ENCODE data around the gene RIMS3. TPM values are rescaled to one million over a fixed set of nuclear protein-coding genes. Genes with fewer than 3 reads are reported as not detected.
"Not testable (repeated sequence)": the region's sequence is repeated elsewhere in the genome, so short reads cannot be mapped to it uniquely, and the experiment has no call there.

Gene RIMS3
- total RNA-seq, 1 donor: 0.86 TPM

DNA sequence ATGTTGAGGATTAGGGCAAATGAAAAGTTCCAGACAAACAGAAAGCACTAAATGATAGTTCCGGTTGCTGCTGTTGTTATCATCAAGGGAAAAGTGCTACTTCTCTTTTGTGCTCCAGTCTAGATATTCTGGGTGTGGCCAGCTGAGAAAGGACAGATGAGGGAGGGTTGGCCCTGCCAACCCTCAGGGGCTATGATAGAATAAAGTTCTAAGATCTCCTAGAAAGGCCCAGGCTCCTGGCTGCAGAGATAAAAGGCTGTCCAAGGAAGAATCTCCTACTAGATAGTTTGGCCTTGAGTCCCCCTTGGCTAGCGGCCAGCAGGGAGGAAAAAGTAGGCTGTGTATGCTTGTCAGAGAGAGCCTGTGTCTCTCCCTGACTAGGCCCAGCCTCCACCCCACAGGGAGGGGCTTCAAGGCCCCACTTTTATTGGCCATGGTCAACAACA, 31.5 kb downstream of the RIMS3 start:
- DNase-seq (ENCODE audit: low read depth): no peak
- H3K4me3 ChIP-seq (ENCODE audit: low read depth, low read length): no peak overlapping the region
- TF ChIP-seq, protein P1, sequence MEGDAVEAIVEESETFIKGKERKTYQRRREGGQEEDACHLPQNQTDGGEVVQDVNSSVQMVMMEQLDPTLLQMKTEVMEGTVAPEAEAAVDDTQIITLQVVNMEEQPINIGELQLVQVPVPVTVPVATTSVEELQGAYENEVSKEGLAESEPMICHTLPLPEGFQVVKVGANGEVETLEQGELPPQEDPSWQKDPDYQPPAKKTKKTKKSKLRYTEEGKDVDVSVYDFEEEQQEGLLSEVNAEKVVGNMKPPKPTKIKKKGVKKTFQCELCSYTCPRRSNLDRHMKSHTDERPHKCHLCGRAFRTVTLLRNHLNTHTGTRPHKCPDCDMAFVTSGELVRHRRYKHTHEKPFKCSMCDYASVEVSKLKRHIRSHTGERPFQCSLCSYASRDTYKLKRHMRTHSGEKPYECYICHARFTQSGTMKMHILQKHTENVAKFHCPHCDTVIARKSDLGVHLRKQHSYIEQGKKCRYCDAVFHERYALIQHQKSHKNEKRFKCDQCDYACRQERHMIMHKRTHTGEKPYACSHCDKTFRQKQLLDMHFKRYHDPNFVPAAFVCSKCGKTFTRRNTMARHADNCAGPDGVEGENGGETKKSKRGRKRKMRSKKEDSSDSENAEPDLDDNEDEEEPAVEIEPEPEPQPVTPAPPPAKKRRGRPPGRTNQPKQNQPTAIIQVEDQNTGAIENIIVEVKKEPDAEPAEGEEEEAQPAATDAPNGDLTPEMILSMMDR (IDR thresholded peaks at IDR 0.05; ENCODE audit: insufficient read depth, low read depth, low read length): no peak

DNA sequence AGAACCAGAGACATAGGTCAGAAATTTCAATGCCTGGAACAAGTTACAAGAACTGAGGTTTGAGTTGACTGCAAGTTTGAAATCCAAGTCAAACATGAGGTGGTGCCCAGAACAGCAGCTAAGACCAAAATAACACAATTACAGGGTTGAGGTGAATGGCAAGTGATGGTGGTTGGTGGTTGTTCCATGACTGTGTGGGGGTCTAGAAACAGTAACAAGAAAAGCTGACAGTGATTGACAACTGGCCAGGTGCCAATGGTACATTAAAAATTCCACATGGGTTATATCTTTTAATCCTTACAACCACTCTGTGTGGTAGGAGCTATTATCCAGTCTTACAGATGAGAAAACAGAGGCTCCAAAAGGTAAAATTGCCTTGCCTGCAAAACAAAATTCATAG, 32.0 kb downstream of the RIMS3 start:
- no peak for DNase-seq (ENCODE audit: low read depth)
- no peak overlapping the region for H3K4me3 ChIP-seq (ENCODE audit: low read depth, low read length)
- TF ChIP-seq, protein P1 (IDR thresholded peaks at IDR 0.05; ENCODE audit: insufficient read depth, low read depth, low read length): no peak

DNA sequence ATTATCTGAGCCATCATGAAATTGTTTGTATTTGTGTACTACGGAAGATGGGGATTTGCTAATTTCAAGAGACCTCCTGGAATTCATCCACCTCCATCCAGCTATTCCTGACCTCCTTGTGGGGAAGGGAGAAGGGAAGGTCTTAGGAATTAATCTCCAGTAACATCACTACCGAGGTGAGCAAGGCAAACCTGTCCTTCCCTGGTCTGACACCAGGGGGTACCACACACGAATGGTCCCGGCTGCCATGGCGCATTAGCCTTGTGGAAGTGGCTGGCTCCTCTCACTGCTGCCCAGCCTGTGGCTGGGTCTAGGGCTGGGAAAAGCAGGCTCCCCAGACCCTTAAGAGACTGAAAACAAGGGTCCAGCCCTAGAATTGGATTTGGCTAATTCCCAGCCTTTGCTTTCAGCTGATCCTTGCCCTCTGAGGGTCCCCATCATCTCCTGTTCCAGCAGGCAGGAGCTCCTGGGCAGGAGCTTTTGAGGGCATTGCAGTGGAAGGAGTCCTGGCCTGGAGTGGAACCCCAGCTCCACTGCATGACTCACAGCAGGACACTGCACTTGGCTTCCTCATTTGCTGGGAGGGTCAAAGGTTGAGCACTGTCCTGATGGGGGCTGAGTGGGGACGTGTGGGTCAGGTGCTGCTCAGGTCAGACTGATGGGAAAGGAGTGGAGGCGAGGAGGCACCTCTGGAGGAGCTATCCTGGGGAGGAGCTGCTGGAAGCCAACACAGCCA, 34.8 kb downstream of the RIMS3 start:
- TF ChIP-seq, protein P1 (IDR thresholded peaks at IDR 0.05; ENCODE audit: insufficient read depth, low read depth, low read length): peak; percentile 58
- no peak overlapping the region for H3K4me3 ChIP-seq (ENCODE audit: low read depth, low read length)
- DNase-seq (ENCODE audit: low read depth): peak; percentile 26

DNA sequence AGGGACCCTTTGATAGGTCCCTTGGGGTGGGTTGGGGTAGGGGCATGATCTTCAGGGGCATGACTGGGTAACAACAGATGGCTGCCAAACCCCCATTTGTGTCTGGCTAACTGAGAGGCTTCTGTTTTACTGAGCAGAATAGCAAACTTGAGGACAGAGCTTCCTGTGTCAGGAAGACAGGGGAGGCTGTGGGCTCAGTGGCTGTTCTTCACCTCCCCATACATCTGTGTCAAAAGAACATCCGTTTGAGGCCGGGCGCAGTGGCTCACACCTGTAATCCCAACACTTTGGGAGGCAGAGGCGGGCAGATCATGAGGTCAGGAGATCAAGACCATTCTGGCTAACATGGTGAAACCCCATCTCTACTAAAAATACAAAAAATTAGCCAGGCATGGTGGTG, 35.9 kb downstream of the RIMS3 start:
- not testable (repeated sequence) for H3K4me3 ChIP-seq (ENCODE audit: low read depth, low read length); DNase-seq (ENCODE audit: low read depth)

DNA sequence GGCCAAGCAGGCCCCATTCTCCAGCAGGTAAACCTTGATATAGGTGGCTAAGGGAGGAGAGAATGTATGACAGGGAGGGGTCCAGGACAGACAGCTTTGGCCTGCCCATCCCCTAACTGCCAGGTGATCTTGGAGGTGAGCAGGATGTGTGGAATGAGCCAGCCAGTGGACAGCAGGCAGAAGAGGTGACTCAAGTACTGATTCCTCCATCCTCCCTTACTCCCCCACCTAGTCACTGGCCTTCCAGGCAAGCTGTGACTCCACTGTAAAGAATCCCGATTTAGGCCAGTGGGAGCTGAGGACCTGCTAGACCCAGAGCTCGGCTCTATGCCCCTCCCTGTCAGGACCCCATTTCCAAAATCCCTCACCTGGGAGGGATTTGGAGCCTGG, 36.6 kb downstream of the RIMS3 start:
- TF ChIP-seq, protein P1 (IDR thresholded peaks at IDR 0.05; ENCODE audit: insufficient read depth, low read depth, low read length): no peak
- no peak overlapping the region for H3K4me3 ChIP-seq (ENCODE audit: low read depth, low read length)
- DNase-seq (ENCODE audit: low read depth): no peak

DNA sequence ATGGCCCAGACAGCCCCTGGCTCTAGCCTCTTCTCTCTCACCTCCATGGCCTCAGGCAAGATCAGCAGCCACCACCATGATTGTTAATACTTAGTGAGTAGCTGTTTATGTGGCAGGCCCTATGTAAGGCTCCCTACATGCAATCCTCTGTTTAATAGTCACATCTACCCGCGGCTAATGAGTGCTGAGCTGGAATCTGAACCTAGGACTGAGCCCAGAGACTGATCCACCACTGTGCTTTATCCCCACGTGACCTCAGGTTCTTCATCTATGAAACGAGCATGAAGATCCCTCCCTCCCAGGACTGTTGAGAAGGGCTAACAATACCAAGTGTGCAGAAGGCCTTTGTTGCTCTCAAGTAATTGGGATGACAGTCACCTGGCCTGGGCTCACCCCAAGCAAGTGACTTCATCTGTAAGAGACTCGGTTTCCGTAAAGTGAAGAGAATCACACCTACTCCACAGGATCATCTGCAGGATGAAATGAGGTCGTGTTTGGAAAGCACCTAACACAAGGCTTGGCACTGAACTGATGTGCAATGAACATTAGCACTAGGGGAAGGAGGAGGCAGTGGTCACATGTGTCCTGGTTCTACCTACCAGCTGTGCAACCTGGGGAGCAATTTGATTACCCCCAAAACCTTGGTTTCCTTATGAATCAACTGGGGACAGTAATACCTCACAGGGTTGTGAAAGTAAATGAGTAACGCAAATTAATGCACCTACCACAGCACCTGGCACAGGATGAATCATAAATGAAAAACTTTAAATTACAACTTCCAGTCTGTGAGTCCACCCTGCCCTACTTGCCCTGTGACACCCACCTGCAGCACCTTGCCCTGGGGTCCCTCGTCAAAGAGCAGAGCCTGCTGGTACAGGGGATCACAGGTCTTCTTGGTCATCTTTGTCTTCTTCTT, 37.2 kb downstream of the RIMS3 start:
- no peak overlapping the region for H3K4me3 ChIP-seq (ENCODE audit: low read depth, low read length)
- TF ChIP-seq, protein P1 (IDR thresholded peaks at IDR 0.05; ENCODE audit: insufficient read depth, low read depth, low read length): no peak
- no peak for DNase-seq (ENCODE audit: low read depth)

DNA sequence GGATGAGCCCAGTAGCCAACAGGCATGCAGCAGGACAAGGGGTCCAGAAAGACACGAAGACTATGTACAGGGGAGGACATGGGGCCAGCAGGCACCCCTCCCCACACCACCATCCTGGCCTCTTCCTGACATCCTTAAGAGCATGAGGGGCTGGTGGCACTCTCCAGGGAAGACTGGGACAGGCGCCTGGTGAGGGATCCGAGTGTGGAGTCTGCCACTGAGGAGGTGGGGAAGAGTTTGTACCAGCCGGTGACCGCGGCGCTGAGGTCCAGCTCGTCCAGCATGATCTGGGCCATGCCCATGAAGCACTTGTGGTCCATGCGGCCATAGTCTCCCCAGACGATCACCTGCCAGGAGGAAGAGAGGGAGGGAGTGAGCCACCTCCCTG, 39.1 kb downstream of the RIMS3 start:
- TF ChIP-seq, protein P1 (IDR thresholded peaks at IDR 0.05; ENCODE audit: insufficient read depth, low read depth, low read length): no peak
- H3K4me3 ChIP-seq (ENCODE audit: low read depth, low read length): no peak overlapping the region
- no peak for DNase-seq (ENCODE audit: low read depth)
